Cardiac septum (tissue), 1 donor: ENCODE data around the gene ARNT2. TPM values are rescaled to one million over a fixed set of nuclear protein-coding genes. Genes with fewer than 3 reads are reported as not detected.

Experiments
- DNase-seq: peaks from one replicate; pipeline ENCODE4 v3.0.0-alpha.2; 2020; ENCODE audit warnings: low spot score
- intact Hi-C: fragments of 100-400 bp; cut with DNase I; formaldehyde crosslinking; loops from one replicate; pipeline ENCODE4 v1.14.0; 2022
- total RNA-seq: library from RNA; stranded (reverse); fragmentation: NEBNext Ultra II Directional; extraction: Animal tissue kit (Norgen Biotek cat#: 25700); gene quantifications from one replicate; pipeline ENCODE4 v1.2.1, GENCODE V29; 2021
- donor health status: DM: no; HTN: no; CAD: no.

The ARNT2 gene
- total RNA-seq, 1 donor from 2014 or later: 4.7 TPM

GRCh38 chr15:80404761-80405553 lies 775 bp downstream of the ARNT2 start:
- intact Hi-C loops: no loop called here

GRCh38 chr15:80405554-80405850 lies 1.3 kb downstream of the ARNT2 start:
- intact Hi-C loops: no loop called here
- no peak for DNase-seq

More at GRCh38 chr15:80404761-80405553, 775 bp downstream of the ARNT2 start:
- DNase-seq: no peak

GRCh38 chr15:80405970-80406369 lies 1.8 kb downstream of the ARNT2 start:
- intact Hi-C loops: no loop called here
- no peak for DNase-seq

- intact Hi-C loops: no loop called here
- no peak for DNase-seq
Measured at GRCh38 chr15:80411788-80412288, 7.7 kb downstream of the ARNT2 start.

GRCh38 chr15:80414546-80415357 lies 10.6 kb downstream of the ARNT2 start:
- intact Hi-C loops: no loop called here
- no peak for DNase-seq

GRCh38 chr15:80415358-80415670 lies 11.1 kb downstream of the ARNT2 start:
- DNase-seq: no peak
- intact Hi-C loops: no loop called here

- intact Hi-C loops: no loop called here
- DNase-seq: no peak
Measured at GRCh38 chr15:80416702-80417101, 12.5 kb downstream of the ARNT2 start.

- DNase-seq: no peak
- intact Hi-C loops: no loop called here
Measured at GRCh38 chr15:80418892-80419537, 14.8 kb downstream of the ARNT2 start.

GRCh38 chr15:80419546-80419945 lies 15.4 kb downstream of the ARNT2 start:
- intact Hi-C loops: no loop called here
- no peak for DNase-seq

GRCh38 chr15:80420658-80421057 lies 16.5 kb downstream of the ARNT2 start:
- DNase-seq: no peak
- intact Hi-C loops: no loop called here

GRCh38 chr15:80423215-80423614 lies 19.0 kb downstream of the ARNT2 start:
- no peak for DNase-seq
- intact Hi-C loops: no loop called here

GRCh38 chr15:80424381-80424780 lies 20.2 kb downstream of the ARNT2 start:
- no peak for DNase-seq
- intact Hi-C loops: no loop called here

GRCh38 chr15:80426316-80426715 lies 22.1 kb downstream of the ARNT2 start:
- no peak for DNase-seq
- intact Hi-C loops: no loop called here

- no peak for DNase-seq
- intact Hi-C loops: no loop called here
Measured at GRCh38 chr15:80429964-80430363, 25.8 kb downstream of the ARNT2 start.

- intact Hi-C loops: no loop called here
- DNase-seq: no peak
Measured at GRCh38 chr15:80431635-80432344, 27.6 kb downstream of the ARNT2 start.

- no peak for DNase-seq
- intact Hi-C loops: no loop called here
Measured at GRCh38 chr15:80432345-80432702, 28.1 kb downstream of the ARNT2 start.

- DNase-seq: no peak
- intact Hi-C loops: no loop called here
Measured at GRCh38 chr15:80433836-80434235, 29.7 kb downstream of the ARNT2 start.

GRCh38 chr15:80434926-80435720 lies 30.9 kb downstream of the ARNT2 start:
- DNase-seq: no peak
- intact Hi-C loops: no loop called here
